ENCODE data around the gene GPNMB.
"Not testable (repeated sequence)": the region's sequence is repeated elsewhere in the genome, so short reads cannot be mapped to it uniquely, and the experiment has no call there.

Gene GPNMB

DNA sequence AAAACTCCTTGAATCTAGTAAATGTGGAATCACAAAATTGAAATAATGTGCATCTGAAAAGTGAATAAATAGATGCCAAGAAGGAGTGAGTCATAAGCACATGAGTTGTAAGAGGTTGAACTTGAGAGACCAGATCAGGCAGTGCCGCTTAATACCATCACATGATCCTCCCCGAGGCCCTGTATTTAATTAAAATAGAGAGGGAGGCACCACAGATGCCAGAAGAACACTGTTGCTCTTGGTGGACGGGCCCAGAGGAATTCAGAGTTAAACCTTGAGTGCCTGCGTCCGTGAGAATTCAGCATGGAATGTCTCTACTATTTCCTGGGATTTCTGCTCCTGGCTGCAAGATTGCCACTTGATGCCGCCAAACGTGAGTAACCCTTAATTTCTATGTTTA lies at the start of gene GPNMB:
GPNMB (plus strand) TSS at position 221 of the 400 bp plus-strand sequence; CDS start at position 304, 83 bp downstream.
- H3K4me3 ChIP-seq (ENCODE audit: low read depth, low read length) = peak within 1 kb of the TSS; percentile 54
- TF ChIP-seq POLR2A (IDR thresholded peaks at IDR 0.05; ENCODE audit: extremely low read depth, insufficient read length) (no peak), MYC (IDR thresholded peaks at IDR 0.05; ENCODE audit: low read depth, low read length) (no peak)
- TF ChIP-seq, protein P1, sequence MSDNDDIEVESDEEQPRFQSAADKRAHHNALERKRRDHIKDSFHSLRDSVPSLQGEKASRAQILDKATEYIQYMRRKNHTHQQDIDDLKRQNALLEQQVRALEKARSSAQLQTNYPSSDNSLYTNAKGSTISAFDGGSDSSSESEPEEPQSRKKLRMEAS (IDR thresholded peaks at IDR 0.05; ENCODE audit: low read depth, low read length) = no peak
- TF ChIP-seq, protein P2, sequence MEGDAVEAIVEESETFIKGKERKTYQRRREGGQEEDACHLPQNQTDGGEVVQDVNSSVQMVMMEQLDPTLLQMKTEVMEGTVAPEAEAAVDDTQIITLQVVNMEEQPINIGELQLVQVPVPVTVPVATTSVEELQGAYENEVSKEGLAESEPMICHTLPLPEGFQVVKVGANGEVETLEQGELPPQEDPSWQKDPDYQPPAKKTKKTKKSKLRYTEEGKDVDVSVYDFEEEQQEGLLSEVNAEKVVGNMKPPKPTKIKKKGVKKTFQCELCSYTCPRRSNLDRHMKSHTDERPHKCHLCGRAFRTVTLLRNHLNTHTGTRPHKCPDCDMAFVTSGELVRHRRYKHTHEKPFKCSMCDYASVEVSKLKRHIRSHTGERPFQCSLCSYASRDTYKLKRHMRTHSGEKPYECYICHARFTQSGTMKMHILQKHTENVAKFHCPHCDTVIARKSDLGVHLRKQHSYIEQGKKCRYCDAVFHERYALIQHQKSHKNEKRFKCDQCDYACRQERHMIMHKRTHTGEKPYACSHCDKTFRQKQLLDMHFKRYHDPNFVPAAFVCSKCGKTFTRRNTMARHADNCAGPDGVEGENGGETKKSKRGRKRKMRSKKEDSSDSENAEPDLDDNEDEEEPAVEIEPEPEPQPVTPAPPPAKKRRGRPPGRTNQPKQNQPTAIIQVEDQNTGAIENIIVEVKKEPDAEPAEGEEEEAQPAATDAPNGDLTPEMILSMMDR (IDR thresholded peaks at IDR 0.05; ENCODE audit: low read depth, low read length) = no peak
- DNase-seq (ENCODE audit: low read depth) = no peak

DNA sequence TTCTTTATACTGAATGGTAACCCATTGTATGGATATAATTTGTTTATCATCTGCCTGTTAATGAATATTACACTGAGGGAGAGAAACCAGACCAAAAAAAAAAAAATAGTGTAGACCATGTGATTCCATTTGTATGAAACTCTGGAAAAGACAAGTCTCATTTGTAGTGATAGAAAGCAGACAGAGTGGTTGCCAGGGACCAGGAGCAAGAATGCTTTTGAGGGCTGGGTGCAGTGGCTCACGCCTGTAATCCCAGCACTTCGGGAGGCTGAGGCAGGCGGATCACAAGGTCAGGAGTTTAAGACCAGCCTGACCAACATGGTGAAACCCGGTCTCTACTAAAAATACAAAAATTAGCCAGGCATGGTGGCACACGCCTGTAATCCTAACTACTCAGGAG lies 48.8 kb upstream of the GPNMB start:
- DNase-seq (ENCODE audit: low read depth); H3K4me3 ChIP-seq (ENCODE audit: low read depth, low read length): not testable (repeated sequence)

DNA sequence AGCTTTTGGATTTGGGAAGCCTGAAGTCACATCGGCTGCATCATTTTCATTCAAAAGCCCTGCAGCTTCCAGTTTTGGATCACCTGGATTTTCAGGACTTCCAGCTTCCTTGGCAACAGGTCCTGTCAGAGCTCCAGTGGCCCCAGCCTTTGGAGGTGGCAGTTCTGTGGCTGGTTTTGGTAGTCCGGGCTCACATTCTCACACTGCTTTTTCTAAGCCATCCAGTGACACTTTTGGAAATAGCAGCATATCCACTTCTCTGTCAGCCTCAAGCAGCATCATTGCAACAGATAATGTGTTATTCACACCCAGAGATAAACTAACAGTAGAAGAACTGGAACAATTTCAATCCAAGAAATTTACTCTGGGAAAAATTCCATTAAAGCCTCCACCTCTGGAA lies 46.2 kb upstream of the GPNMB start:
- no peak overlapping the region for H3K4me3 ChIP-seq (ENCODE audit: low read depth, low read length)
- TF ChIP-seq, protein P2 (IDR thresholded peaks at IDR 0.05; ENCODE audit: low read depth, low read length) = no peak
- TF ChIP-seq, protein P1 (IDR thresholded peaks at IDR 0.05; ENCODE audit: low read depth, low read length) = no peak
- TF ChIP-seq MYC (IDR thresholded peaks at IDR 0.05; ENCODE audit: low read depth, low read length) (no peak), POLR2A (IDR thresholded peaks at IDR 0.05; ENCODE audit: extremely low read depth, insufficient read length) (no peak)
- no peak for DNase-seq (ENCODE audit: low read depth)

- no peak for DNase-seq (ENCODE audit: low read depth)
- no peak overlapping the region for H3K4me3 ChIP-seq (ENCODE audit: low read depth, low read length)
- TF ChIP-seq, protein P2 (IDR thresholded peaks at IDR 0.05; ENCODE audit: low read depth, low read length) = no peak
- TF ChIP-seq MYC (IDR thresholded peaks at IDR 0.05; ENCODE audit: low read depth, low read length) (no peak), POLR2A (IDR thresholded peaks at IDR 0.05; ENCODE audit: extremely low read depth, insufficient read length) (no peak)
- TF ChIP-seq, protein P1 (IDR thresholded peaks at IDR 0.05; ENCODE audit: low read depth, low read length) = no peak
These were observed 42.3 kb upstream of the GPNMB start for GRCh38 chr7:23204241-23204640.

DNA sequence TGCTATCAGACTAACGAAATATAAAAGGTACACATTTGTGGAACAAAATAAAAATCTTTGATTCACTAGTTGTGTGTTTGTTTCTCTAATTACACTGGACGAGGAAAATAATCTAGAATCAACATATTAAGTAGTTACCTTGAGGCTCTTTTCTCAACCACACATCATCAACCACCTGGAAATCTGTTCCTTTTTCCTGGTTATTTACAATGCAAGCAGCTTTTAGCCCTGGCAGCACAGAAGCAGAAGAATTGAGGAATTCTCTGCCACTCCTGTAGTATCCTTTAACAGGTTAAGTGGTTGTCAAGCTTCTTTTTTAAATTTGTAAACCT lies 41.0 kb upstream of the GPNMB start:
- H3K4me3 ChIP-seq (ENCODE audit: low read depth, low read length) = no peak overlapping the region
- no peak for DNase-seq (ENCODE audit: low read depth)
- TF ChIP-seq, protein P1 (IDR thresholded peaks at IDR 0.05; ENCODE audit: low read depth, low read length) = no peak
- TF ChIP-seq MYC (IDR thresholded peaks at IDR 0.05; ENCODE audit: low read depth, low read length) = no peak
- no peak for TF ChIP-seq POLR2A (IDR thresholded peaks at IDR 0.05; ENCODE audit: extremely low read depth, insufficient read length)
- TF ChIP-seq, protein P2 (IDR thresholded peaks at IDR 0.05; ENCODE audit: low read depth, low read length) = no peak

- TF ChIP-seq, protein P1 (IDR thresholded peaks at IDR 0.05; ENCODE audit: low read depth, low read length) = no peak
- no peak for TF ChIP-seq POLR2A (IDR thresholded peaks at IDR 0.05; ENCODE audit: extremely low read depth, insufficient read length)
- TF ChIP-seq, protein P2 (IDR thresholded peaks at IDR 0.05; ENCODE audit: low read depth, low read length) = no peak
- no peak for TF ChIP-seq MYC (IDR thresholded peaks at IDR 0.05; ENCODE audit: low read depth, low read length)
- no peak for DNase-seq (ENCODE audit: low read depth)
- no peak overlapping the region for H3K4me3 ChIP-seq (ENCODE audit: low read depth, low read length)
These were observed 40.4 kb upstream of the GPNMB start for GRCh38 chr7:23205909-23206767.
